ENCODE data around the gene USP6NL.

The USP6NL gene

GRCh38 chr10:11553773-11554381 is 57.6 kb downstream of the USP6NL start:
- H3K27ac ChIP-seq (ENCODE audit: low read length): no peak overlapping the region
- no peak overlapping the region for H3K4me3 ChIP-seq (ENCODE audit: low read depth in 1 of 2, low read length in 2 of 2)
- H3K9me3 ChIP-seq (ENCODE audit: insufficient read depth, low read length, severe bottlenecking): no peaks in the 10 kb centered on the region
- DNase-seq (no peak), ATAC-seq (ENCODE audit: insufficient read depth, low read depth) (no peak)
- H2AFZ ChIP-seq (ENCODE audit: low read depth, low read length): no peak overlapping the region
- TF ChIP-seq EZH2 (IDR thresholded peaks at IDR 0.05; ENCODE audit: borderline replicate concordance, low read depth, low read length, severe bottlenecking) (no peak), CTCF (IDR thresholded peaks at IDR 0.05; ENCODE audit: borderline replicate concordance, extremely low read depth, low read length, poor library complexity, severe bottlenecking) (no peak)
- peaks cover 4% of the 10 kb centered on the region; the same call in 1 of the 2 replicates for H4K20me1 ChIP-seq (ENCODE audit: insufficient read depth, low read length)
- no peaks in the 10 kb centered on the region for H3K27me3 ChIP-seq (ENCODE audit: insufficient read depth, low read length, poor library complexity)
- no peaks in the 10 kb centered on the region for H3K36me3 ChIP-seq (ENCODE audit: insufficient read depth, low read length)
- no peak overlapping the region for H3K9ac ChIP-seq (ENCODE audit: low read depth, low read length)
- no peak overlapping the region for H3K4me2 ChIP-seq (ENCODE audit: insufficient read depth, low read length)
- peaks cover 27% of the 10 kb centered on the region for H3K79me2 ChIP-seq (ENCODE audit: insufficient read depth, low read length)
- H3K4me1 ChIP-seq (ENCODE audit: insufficient read depth, low read length): no peaks in the 10 kb centered on the region

- no peaks in the 10 kb centered on the region for H3K36me3 ChIP-seq (ENCODE audit: insufficient read depth, low read length)
- H3K9me3 ChIP-seq (ENCODE audit: insufficient read depth, low read length, severe bottlenecking): no peaks in the 10 kb centered on the region
- peaks cover 3% of the 10 kb centered on the region; the same call in 1 of the 2 replicates for H3K4me1 ChIP-seq (ENCODE audit: insufficient read depth, low read length)
- no peak overlapping the region for H3K4me2 ChIP-seq (ENCODE audit: insufficient read depth, low read length)
- H3K9ac ChIP-seq (ENCODE audit: low read depth, low read length): no peak overlapping the region
- H3K79me2 ChIP-seq (ENCODE audit: insufficient read depth, low read length): peaks cover 21% of the 10 kb centered on the region
- no peak for DNase-seq
- H3K27ac ChIP-seq (ENCODE audit: low read length): no peak overlapping the region
- H3K27me3 ChIP-seq (ENCODE audit: insufficient read depth, low read length, poor library complexity): no peaks in the 10 kb centered on the region
- H2AFZ ChIP-seq (ENCODE audit: low read depth, low read length): no peak overlapping the region
- peaks cover 4% of the 10 kb centered on the region; the same call in 1 of the 2 replicates for H4K20me1 ChIP-seq (ENCODE audit: insufficient read depth, low read length)
- TF ChIP-seq CTCF (IDR thresholded peaks at IDR 0.05; ENCODE audit: borderline replicate concordance, extremely low read depth, low read length, poor library complexity, severe bottlenecking) (no peak), EZH2 (IDR thresholded peaks at IDR 0.05; ENCODE audit: borderline replicate concordance, low read depth, low read length, severe bottlenecking) (no peak)
- ATAC-seq (ENCODE audit: insufficient read depth, low read depth): 0 out of 3 replicates have a peak, but pooled peaks have one; percentile 42
- H3K4me3 ChIP-seq (ENCODE audit: low read depth in 1 of 2, low read length in 2 of 2): no peak overlapping the region
These were observed 59.4 kb downstream of the USP6NL start for GRCh38 chr10:11551916-11552602.

- H3K4me1 ChIP-seq (ENCODE audit: insufficient read depth, low read length): peaks cover 10% of the 10 kb centered on the region
- H2AFZ ChIP-seq (ENCODE audit: low read depth, low read length): no peak overlapping the region
- TF ChIP-seq CTCF (IDR thresholded peaks at IDR 0.05; ENCODE audit: borderline replicate concordance, extremely low read depth, low read length, poor library complexity, severe bottlenecking) (no peak), EZH2 (IDR thresholded peaks at IDR 0.05; ENCODE audit: borderline replicate concordance, low read depth, low read length, severe bottlenecking) (no peak)
- no peak overlapping the region for H3K27ac ChIP-seq (ENCODE audit: low read length)
- ATAC-seq (ENCODE audit: insufficient read depth, low read depth) (no peak), DNase-seq (no peak)
- peaks cover 23% of the 10 kb centered on the region for H3K79me2 ChIP-seq (ENCODE audit: insufficient read depth, low read length)
- peaks cover 6% of the 10 kb centered on the region; the same call in 1 of the 2 replicates for H4K20me1 ChIP-seq (ENCODE audit: insufficient read depth, low read length)
- H3K9ac ChIP-seq (ENCODE audit: low read depth, low read length): no peak overlapping the region
- H3K36me3 ChIP-seq (ENCODE audit: insufficient read depth, low read length): no peaks in the 10 kb centered on the region
- H3K9me3 ChIP-seq (ENCODE audit: insufficient read depth, low read length, severe bottlenecking): no peaks in the 10 kb centered on the region
- H3K4me2 ChIP-seq (ENCODE audit: insufficient read depth, low read length): no peak overlapping the region
- no peaks in the 10 kb centered on the region for H3K27me3 ChIP-seq (ENCODE audit: insufficient read depth, low read length, poor library complexity)
- no peak overlapping the region for H3K4me3 ChIP-seq (ENCODE audit: low read depth in 1 of 2, low read length in 2 of 2)
These were observed 60.3 kb downstream of the USP6NL start for GRCh38 chr10:11551104-11551503.

All from DND-41 (cell line).